Forelimb muscle (tissue), 1 donor: Measurements from ENCODE around the gene EXOC7. TPM values are rescaled to one million over a fixed set of nuclear protein-coding genes. Genes with fewer than 3 reads are reported as not detected.
"Not testable (repeated sequence)": the region's sequence is repeated elsewhere in the genome, so short reads cannot be mapped to it uniquely, and the experiment has no call there.

Experiments used
- DNase-seq: peaks from one replicate; pipeline ENCODE4 v3.0.0-alpha.2; 2013; ENCODE audit warnings: low read depth
- polyA plus RNA-seq: library from polyadenylated mRNA; unstranded; fragments of 120-200 nt; gene quantifications from one replicate; pipeline ENCODE4 v1.2.1, GENCODE V29; 2013; ENCODE audit not compliant: insufficient read length

Gene EXOC7
- polyA plus RNA-seq, 1 donor = 78.3 TPM

DNA sequence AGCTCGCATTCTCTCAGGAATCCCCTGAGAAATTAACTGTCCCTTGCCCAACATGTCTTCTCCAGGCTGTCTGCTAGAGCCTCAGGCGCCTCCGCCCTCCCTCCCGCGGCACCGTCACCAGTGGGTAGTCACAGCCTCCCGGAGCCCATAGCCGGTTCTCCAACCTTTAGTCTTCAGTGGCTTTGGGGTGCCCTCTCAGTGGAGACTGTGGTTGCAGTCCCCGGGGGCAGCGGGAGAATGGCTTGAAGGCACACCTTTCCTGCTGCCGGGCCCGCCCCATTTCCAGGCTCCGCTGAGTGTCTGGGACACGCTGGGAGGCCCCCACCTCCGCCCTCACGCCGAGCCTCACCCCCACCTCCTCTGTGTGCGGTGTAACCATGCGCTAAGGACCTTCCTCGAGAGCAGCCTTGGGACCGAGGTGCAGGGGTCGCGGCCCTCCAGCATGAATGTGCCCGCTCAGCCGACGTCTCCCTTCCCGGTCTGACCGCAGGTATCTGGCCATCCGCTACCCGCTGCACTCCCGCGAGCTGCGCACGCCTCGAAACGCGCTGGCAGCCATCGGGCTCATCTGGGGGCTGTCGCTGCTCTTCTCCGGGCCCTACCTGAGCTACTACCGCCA is 27.3 kb downstream of the EXOC7 start:
- DNase-seq = no peak

DNA sequence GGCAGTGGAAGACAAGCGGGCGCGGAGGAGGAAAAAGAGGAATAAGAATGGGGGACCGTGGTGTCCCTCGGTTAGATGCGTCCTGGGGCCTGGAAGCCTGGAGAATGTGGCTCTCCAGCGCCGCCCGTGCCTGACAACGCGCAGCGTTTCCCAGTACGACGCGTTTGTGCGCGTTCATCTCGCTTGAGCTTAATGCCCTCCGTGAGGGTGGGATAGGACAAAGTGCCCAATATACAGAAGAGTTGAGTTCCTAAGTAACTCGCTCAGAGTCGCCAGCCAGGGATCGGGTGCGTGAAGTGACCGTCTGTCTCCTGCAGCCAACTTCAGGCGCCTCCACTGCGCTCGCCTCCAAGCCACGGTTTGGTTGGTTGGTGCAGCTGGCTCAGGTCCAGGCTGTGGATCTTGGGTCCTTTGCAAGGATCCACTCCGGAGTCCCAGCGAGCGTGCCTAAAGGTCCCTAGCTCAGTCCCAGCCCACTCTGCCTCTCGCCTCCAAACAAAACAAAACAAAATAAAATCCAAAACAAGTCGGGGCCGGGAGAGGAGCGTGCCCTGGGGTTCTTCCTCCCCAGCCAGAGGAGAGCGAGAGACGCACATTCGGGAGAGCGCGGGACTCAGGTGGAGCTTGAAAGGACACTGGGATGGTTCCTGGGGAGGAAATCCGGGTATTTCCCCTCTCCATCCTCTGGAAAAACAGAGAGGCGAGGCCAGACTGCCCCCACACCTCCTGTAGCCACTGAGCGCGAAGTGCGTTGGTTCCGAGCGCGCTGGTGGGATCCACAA is 28.0 kb downstream of the EXOC7 start:
- DNase-seq = no peak

DNA sequence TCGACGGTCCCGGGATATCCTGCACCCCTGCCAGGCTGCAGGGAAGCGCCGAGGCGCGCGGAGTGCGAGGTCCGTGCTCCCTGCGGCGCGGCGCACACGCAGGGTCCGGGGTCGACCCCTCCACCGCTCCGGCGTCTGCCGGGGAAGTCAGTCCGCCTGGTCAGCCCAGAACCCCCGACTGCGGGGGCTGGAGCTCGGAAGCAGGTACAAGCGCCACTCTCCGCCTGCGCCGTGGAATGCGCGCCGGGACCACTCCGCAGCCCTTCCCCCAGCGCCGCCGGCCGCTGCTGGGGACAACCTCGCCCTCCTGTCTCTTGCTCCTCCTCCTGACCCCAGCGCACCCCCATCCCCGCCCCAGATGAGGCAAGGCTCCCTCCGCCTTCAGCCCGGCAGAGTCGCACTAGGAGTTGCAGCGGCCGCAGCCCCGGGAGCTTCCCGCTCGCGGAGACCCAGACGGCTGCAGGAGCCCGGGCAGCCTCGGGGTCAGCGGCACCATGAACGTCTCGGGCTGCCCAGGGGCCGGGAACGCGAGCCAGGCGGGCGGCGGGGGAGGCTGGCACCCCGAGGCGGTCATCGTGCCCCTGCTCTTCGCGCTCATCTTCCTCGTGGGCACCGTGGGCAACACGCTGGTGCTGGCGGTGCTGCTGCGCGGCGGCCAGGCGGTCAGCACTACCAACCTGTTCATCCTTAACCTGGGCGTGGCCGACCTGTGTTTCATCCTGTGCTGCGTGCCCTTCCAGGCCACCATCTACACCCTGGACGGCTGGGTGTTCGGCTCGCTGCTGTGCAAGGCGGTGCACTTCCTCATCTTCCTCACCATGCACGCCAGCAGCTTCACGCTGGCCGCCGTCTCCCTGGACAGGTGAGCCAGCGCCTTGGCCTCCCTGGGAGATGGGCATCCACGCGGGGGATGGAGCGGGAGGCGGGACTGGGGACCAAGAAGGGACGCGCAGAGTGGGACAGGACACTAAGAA is 28.9 kb downstream of the EXOC7 start, which contains the start of gene GALR2:
Gene GALR2, plus strand, starts transcription at position 392 of the 974 bp plus-strand sequence. Its CDS starts 103 bp downstream, at position 495.
- no peak for DNase-seq

DNA sequence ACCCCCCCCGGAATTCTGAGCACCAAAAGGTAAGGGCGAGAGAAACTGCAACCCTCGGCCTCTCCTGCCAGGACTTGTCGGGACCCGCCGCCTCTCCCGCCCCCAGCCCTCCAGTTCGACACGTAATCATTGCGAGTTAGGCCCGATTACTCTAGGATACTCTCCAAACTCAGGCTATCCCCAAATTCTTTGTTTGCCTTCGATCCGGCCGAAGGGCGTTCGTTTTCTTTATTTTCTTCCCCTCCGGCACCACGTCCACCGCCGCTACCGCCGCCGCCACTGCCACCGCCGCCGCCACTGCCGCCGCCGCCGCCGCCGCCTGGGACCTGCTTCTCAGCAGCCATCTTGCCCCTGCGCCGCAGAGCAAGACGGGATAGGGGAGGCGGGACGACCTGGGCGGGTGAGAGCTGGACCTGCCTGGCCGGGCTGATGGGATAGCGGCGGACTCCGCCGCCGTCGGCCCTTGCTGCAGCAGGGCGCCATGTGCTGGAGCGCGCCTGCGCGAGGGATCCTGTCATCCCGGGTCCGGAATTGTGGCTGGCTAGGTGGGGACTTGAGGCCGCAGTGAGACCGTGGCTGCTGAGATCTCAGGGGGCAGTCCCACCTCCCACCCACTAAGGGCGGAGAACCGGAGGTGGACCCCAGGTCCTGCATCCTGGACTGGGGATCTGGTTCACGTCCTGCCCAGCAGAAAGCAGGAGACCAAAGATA is 31.3 kb downstream of the EXOC7 start, which contains the start of gene SRP68:
Gene SRP68, minus strand, starts transcription at position 370 of the 711 bp plus-strand sequence. Its CDS starts 26 bp downstream, at position 344.
- DNase-seq = peak; percentile 79

DNA sequence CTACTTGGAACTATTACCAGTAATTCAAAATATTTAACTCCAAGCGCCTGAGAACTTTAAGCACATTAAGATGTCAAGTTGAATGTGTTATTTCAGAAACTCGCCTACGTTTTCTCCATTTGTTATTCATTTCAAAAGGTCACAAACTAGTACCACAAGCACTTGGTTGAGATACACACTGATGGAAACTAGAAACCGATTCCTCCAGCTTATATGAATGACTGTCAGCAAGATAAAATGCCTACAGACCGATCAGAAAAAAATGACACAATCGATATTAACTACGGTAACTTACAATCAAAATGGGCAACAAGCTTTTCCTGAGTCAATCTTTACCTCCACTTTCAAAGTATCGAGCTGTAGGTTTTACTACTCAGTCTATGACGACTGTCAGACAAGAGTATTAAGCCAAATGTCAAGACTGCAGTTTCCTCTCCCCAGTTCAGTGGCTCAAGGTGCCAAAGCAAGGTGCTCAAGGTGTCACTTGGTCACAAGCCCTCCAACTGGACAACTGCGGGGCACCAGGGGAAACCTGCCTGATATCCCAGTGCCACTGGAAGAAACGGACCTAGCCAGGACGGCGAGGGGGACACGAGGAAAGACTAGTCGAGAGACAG is 31.9 kb downstream of the EXOC7 start:
- no peak for DNase-seq

DNA sequence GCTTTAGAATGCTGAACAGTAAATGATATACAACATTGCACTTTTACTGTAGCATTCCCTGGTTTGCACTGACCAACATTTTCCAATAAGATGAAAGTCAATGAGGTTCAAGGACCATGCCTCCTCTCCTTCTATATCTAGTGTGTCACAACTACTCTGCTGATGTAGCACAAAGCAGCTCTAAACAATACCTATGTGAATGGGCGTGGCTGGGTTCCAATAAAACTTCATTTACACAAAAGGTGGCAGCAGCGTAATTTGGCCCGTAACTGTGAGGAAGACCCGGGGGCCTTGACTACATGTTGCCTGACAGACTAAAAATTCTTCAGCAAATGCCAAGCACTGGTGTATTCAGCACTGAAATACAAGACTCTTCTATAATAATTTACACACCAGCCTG is 37.8 kb downstream of the EXOC7 start:
- DNase-seq = no peak

DNA sequence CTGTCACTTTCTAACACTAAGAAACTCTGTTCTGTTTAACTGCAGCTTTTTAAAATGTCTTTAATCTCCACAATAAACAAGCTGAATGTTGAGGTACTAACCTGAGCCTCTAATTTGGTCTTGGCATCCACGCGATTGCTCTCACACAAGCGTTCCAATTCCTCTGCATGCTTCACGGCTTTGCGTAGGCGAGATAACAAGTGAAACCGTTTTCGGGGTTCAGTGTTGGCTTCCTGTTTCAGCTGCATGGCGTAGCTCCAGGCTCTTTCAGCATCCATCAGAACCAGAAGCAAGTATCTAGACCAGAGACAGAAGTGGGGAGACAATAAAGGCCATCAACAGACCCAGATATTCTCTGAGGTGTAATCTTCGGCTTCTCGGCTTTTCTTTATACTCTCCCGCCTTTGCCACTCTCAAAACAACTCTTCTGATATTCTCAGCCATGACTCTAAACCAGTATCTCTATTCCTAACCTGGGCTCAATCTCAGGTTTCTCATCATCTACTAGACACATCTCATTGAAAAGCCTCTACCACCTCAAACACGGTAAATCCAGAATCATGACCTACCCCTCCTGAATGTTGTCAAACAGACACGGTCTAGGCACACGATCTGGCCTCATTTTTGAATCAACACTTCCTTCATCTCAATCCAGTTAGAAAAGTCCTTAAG is 39.6 kb downstream of the EXOC7 start:
- no peak for DNase-seq

DNA sequence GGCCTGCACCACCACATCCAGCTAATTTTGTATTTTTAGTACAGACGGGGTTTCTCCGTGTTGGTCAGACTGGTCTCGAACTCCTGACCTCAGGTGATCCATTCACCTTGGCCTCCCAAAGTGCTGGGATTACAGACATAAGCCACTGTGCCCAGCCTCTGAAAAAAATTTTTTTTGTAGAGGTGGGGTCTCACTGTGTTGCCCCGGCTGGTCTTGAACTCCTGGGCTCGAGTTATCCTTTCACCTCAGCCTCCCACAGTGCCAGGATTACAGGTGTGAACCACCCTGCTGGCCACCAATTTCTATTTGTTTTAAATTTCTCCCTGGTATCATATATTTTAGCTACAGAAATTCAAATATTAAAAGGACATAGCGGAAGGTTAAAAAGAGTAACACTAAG is 45.3 kb downstream of the EXOC7 start:
- DNase-seq = not testable (repeated sequence)

DNA sequence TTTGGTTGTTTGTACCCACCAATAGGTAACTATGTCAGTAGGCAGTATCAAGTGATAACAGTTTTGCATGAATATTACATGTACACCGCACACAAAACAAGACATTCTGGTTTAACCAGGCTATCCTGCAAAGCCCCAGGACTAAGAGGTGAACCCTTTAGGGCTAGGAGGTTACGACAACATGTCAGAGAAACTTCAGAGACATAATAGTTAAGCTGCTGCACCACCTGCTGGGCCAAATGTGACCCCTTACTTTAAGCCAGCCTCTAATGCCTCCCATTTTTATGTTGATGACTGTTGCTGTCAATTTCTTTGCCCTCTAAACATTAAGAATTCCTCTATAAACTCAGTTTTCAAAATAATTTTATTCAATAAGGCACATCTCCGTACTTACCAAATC is 46.7 kb downstream of the EXOC7 start:
- no peak for DNase-seq

DNA sequence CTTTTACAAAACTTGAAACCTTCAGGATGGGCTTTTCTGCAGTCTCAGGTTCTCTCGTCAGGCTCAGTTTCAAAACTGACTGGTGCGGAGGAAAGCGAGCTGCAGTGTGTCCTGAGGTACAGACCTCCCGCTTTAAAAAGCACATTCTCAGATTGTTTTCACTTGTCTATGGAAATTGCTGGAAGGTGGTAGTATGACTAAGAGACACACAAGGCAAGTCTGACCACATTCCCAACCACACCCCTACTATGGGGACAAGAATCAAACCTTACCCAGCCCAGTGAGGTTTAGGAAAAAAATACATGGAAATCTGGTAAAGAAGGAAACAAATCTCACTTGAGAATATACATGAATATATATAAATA is 49.5 kb downstream of the EXOC7 start:
- no peak for DNase-seq

DNA sequence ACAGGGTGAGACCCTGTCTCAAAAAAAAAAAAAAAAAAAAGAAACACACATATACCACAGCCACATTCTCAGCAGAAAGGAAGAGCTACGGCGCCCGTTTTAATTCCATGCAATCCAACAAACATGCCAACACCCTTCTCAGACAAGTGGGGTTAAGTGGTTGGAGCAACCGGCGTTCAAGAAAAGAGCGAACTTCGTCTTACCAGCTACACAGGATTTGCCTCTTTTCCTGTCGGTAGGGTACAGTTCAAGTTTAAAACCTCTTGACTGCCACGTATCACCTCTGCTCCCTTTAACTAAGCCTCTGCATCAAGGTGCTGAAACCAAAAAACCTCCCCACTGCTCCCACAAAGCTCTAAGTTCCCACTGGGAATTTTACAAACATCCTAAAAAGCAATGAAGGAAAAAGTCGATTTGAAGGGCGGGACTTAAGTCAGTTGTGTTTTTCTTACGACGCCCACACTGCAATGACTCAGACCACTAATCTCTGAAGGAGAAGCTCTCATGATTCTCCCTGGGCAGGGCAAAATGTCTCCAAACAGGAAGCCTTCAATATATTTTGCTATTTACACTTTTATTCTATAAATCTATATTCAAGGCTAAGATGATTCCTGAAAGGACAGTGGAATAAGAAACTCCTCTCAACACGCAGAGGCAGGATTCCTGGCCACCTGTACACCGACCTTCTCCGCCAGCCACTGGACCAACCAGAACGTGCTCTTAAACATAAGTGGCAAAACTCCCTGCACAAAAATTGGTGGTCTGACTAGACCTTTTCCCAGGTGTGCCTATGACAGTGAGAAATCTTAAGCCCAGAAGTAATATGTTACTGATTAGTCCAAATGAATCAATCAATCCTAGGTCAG is 50.1 kb downstream of the EXOC7 start:
- no peak for DNase-seq

DNA sequence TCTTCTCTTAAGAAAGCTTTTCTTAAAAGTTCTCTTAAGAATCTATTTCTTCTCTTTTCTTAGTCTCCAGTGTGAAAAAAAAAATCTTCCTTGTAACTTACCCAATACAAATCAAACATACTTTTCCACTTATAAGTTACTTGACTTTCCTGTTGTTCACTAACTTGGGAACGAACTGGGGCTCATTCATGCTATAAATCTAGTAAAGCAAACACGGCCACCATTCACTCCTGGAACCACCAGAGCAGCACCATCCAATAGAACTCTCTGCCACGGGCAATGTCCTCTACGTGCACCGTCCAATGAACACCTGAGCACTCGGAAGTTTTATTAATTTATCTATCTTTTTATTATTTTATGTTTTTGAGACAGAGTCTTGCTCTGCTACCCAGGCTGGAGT is 52.0 kb downstream of the EXOC7 start:
- no peak for DNase-seq

DNA sequence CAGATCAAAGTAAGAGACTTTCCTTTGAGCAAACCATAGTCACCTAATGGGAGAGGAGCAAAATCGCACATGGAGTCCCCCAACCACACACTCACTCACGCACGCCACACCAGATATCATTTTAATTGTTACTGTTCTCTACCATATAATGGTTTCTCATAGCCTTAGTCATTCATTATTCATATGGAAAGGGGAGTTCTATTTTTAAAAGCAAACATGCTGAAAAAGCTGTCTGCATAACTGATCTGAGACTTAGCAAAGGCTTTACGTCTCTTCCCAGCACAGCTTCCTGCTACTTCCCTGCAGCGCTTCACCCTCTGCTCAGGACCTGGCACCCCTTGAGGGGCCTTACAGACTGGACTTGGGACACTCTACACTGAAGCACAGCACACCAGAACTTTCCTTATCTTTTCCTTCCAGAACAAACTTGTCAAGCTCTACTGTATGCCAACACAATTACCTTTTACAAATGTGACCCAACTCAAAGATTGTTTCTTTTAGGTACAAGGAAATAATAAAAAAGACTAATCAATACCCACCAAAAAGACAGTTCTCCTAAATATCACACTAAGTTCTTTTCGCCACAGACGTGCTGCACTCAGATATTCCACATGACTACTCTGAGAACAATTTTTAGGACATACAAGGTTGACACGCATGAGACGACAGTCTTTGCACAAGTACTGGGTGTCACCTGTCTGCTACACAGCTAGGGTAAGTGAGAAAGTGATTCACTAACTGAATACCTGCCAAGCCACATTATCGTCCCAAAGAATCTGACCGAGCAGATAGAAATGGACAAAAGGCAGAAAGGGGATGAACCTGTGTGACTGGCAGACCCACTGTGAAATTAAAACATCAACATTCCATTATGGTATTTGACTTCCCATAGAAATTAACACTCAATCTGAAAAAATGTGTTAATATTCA is 52.8 kb downstream of the EXOC7 start:
- no peak for DNase-seq

DNA sequence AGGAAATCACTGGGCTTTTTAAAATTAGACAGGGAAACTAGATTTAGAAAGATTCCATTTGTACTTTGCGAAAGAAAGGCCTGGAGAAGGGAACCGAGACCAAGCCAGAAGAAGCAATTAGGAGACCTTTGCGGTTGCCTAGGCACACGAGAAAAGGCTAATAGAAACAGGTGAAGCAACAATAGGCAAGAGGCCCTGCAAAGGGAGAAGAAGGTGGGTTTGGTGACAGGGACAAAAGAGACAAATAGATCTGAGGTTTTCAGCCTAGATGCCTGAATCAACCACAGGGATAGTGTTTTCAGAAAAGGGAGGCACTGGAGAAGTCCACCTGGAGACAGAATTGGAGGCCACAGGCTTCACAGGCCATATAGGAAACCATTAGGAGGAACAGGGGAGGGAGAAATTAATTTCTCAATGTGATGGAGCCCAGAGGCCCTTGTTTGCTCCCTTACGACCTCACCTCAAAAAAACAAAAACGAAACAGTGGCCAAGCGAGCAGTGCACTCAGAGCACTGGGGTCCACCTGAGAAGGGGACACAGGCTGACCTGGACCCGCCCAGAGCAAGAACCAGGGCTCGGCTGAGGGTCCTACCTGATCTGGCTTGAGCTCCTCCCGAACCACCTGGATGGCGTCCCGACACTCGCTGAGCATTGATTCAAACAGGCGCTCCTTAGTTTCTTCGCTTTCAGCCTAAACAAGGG is 53.6 kb downstream of the EXOC7 start:
- DNase-seq = no peak

DNA sequence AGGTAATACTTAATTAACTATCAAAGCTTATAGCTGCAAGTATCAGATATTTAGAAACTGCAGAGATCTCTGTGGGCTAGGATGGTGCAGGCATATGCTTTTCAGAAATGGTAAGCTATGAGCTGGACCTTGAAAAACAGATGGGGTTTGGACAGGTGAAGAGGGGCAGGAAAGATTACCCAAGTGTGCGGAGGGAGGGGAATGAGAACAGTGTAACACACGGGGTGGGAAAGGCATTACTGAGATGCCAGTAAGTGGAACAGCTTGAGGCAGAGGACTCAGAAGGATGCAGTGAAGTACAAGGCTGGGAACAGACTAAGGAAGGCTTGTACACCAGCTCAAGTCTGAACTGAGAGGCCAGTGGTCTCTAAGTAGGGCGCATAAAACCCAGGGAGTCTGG is 54.3 kb downstream of the EXOC7 start:
- no peak for DNase-seq

DNA sequence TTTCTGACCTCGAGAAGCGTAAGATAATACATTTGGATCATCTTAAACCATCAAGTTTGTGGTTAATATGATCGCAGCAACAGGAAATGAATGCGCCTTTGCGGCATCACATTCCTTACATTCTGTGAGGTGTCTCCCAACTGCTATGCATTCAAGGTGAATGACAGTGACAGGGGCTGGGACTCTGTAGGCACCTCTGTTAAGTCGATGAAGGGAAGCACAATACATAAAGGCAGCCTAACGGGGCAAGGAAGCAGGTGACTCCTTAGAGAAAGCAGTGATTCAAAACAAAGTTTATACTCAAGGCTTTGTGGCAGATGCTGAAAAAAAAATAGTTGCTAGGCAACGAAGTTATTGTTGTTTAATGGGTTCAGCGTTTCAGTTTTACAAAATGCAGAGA is 54.9 kb downstream of the EXOC7 start:
- DNase-seq = no peak

DNA sequence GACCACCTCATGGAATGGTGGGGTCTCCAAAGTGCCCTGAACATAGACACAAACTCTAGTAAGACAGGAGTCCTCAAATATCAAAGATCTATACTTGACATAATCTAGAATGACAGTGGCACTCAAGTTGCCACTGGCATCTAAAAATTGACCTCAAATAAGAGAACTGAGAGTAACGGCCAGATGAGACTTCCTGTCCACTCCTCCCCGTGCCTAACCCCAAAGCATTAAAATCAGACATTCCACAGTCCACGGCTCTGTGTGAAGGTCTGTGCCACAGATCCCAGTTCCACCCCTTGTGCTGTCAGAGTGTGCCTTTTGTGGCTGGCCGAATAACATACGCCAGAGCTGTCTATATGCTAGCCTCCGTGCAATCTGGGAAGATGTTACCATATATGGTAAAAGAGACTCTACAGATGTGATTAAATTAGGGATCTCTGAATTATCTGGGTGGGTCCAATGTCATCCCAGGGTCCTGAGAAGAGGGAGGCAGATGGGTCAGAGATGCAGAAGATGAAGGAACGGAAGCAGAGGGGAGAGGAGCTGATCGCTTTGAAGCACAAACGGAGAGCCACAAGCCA is 55.5 kb downstream of the EXOC7 start:
- DNase-seq = no peak
